Liver (tissue), 9 donors: Measurements from ENCODE around the gene TUBG2. TPM values are rescaled to one million over a fixed set of nuclear protein-coding genes. Genes with fewer than 3 reads are reported as not detected.

Source experiments
- DNase-seq: peaks from one replicate; pipeline ENCODE4 v3.0.0-alpha.2; 2017; ENCODE audit warnings: low spot score
- H3K27ac ChIP-seq, 2 donors: one replicate each; pipeline ENCODE4 v1.7.0; 2013; ENCODE audit warnings: inconsistent platforms in 2 of 2, low read length in 2 of 2, control low read depth in 1 of 2, low read depth in 1 of 2, mild to moderate bottlenecking in 1 of 2
- H3K27me3 ChIP-seq, 4 donors: one replicate each; pipeline versions ENCODE4 v1.6.1 to v1.7.0; 2013; ENCODE audit warnings: low read length in 3 of 4, inconsistent platforms in 1 of 4, mild to moderate bottlenecking in 1 of 4, moderate library complexity in 1 of 4; ENCODE audit not compliant: control insufficient read depth in 4 of 4, insufficient read depth in 4 of 4
- H3K36me3 ChIP-seq, 4 donors: one replicate each; pipeline versions ENCODE4 v1.6.1 to v1.7.0; 2013; ENCODE audit warnings: low read length in 3 of 4, mild to moderate bottlenecking in 3 of 4, low read depth in 1 of 4, moderate library complexity in 1 of 4; ENCODE audit not compliant: control insufficient read depth in 4 of 4, insufficient read depth in 3 of 4
- H3K4me1 ChIP-seq, 4 donors: one replicate each; pipeline versions ENCODE4 v1.6.1 to v1.7.0; 2013; ENCODE audit warnings: low read length in 3 of 4, mild to moderate bottlenecking in 3 of 4, moderate library complexity in 1 of 4; ENCODE audit not compliant: control insufficient read depth in 4 of 4, insufficient read depth in 4 of 4
- H3K4me3 ChIP-seq, 3 donors: one replicate each; pipeline versions ENCODE4 v1.6.1 to v1.7.0; 2013; ENCODE audit warnings: low read length in 3 of 3, control low read depth in 1 of 3, low read depth in 1 of 3, mild to moderate bottlenecking in 1 of 3
- H3K9ac ChIP-seq, 2 donors: one replicate each; pipeline ENCODE4 v1.7.0; 2013; ENCODE audit warnings: low read length in 2 of 2, mild to moderate bottlenecking in 2 of 2, moderate library complexity in 2 of 2, control low read depth in 1 of 2, low read depth in 1 of 2
- H3K9me3 ChIP-seq, 4 donors: one replicate each; pipeline versions ENCODE4 v1.6.1 to v1.7.0; 2013; ENCODE audit warnings: low read length in 3 of 4; ENCODE audit not compliant: control insufficient read depth in 4 of 4
- EGR1 ChIP-seq, 2 donors: IDR thresholded peaks; 2 replicates each; pipeline ENCODE4 v1.6.1; 2016 to 2018; ENCODE audit warnings: antibody characterized with exemption in 2 of 2, low read depth in 2 of 2
- GABPA ChIP-seq, 2 donors: IDR thresholded peaks in 1 of 2; conservative IDR thresholded peaks in 1 of 2; 2 replicates each; pipeline ENCODE4 v1.6.1; 2016; ENCODE audit warnings: antibody characterized with exemption in 2 of 2, mild to moderate bottlenecking in 1 of 2, moderate library complexity in 1 of 2
- RAD21 ChIP-seq, 2 donors: IDR thresholded peaks; 2 replicates each; pipeline ENCODE4 v1.6.1; 2016; ENCODE audit warnings: antibody characterized with exemption in 2 of 2, mild to moderate bottlenecking in 2 of 2
- RXRA ChIP-seq, 2 donors: IDR thresholded peaks; 2 replicates each; pipeline ENCODE4 v1.6.1; 2017 to 2018; ENCODE audit warnings: antibody characterized with exemption in 2 of 2, mild to moderate bottlenecking in 1 of 2
- SP1 ChIP-seq: IDR thresholded peaks from 2 replicates; pipeline ENCODE4 v1.6.1; 2018; ENCODE audit warnings: antibody characterized with exemption, mild to moderate bottlenecking
- YY1 ChIP-seq: IDR thresholded peaks from 2 replicates; pipeline ENCODE4 v1.6.1; 2016; ENCODE audit warnings: antibody characterized with exemption, mild to moderate bottlenecking
- WGBS: extraction: QIAGEN DNeasy Blood & Tissue Kit; methylation state at CpG from one replicate; pipeline ENCODE4 v1.1.7; 2013; 5-methylcytosine and 5-hydroxymethylcytosine counted together
- polyA plus RNA-seq, 2 donors: library from polyadenylated mRNA; stranded (reverse) in 1 of 2; unstranded in 1 of 2; fragments of 200-250 nt in 1 of 2; fragments of >200 nt in 1 of 2; fragmentation: Nextera tagmentation in 1 of 2; extraction: Ambion mirVana in 1 of 2; gene quantifications; one replicate each; pipeline versions ENCODE4 v1.2.1 to v1.2.3, GENCODE V29; 2013 to 2015
- total RNA-seq, 2 donors: library from RNA; depleted of rRNA; stranded (reverse); fragments of >200 nt; gene quantifications; one replicate each; pipeline ENCODE4 v1.2.3, GENCODE V29; 2014
- TF ChIP-seq, protein P1 (sequence below): fragments of 150-350 bp; IDR thresholded peaks from 2 replicates; pipeline ENCODE4 v1.5.1; 2017; ENCODE audit warnings: improper control_type of control experiment, low read depth, low read length; ENCODE audit not compliant: missing input control
- TF ChIP-seq, protein P2 (sequence below): IDR thresholded peaks from 2 replicates; pipeline ENCODE4 v1.6.1; 2016; ENCODE audit warnings: antibody characterized with exemption
- TF ChIP-seq, protein P3 (sequence below): IDR thresholded peaks from 2 replicates; pipeline ENCODE4 v1.6.1; 2016; ENCODE audit warnings: antibody characterized with exemption
- donor health status: healthy.
- donor health status: healthy.
- donor health status: healthy.
- donor health status: healthy.
- donor health status: healthy.

The TUBG2 gene
- total and polyA plus RNA-seq, 4 donors = 1.4 to 10.8 (median 5.0) TPM

DNA sequence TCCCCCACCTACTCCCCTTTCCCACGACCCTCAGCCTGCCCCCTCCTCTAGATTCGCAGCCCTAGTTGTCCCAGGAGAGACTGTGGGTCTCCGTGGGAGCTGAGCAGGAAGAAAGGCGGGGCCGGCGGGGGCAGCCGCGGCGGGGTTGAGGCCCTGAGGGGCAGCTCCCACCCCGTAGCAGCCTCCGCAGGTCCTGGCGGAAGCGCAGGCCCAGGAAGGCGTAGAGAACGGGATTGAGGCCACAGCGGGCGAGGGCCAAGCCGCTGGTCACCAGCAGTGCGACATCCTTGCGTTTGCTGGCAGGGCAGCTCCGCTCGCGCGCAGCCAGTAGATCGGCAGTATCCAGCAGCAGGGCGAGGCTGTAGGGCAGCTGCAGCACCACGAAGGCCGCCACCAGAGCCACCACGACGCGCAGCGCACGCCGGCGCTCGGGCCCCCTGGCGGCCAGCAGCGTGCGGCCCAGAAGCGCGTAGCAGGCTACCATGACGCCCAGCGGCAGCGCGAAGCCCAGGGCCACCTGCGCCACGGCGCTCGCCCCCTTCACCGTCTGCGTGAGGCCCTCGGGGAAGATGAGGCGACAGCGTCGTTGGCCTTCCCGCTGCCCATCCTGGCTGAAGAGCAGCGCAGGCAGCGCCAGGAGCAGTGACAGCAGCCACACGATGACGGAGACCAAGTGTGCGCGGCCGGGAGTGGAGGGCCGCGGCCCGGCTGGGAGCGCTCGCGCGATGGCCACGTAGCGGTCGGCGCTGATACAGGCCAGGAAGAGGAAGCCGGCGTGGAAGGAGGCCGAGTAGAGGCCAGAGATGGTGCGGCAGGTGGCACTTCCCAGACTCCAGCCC, 20.6 kb downstream of the TUBG2 start:
- Histone ChIP-seq H3K4me1 (peaks cover 24 to 71% (median 40%) of the 10 kb centered on the region in 4 donors), H3K27ac (peak overlapping the region; percentile 67 to 82), H3K9ac (no peak overlapping the region), H3K27me3 (peaks cover 0 to 3% (median 0%) of the 10 kb centered on the region in 4 donors), H3K4me3 (peak overlapping the region in 2 of 3 donors; percentile 18 to 51), H3K36me3 (no peaks in the 10 kb centered on the region), H3K9me3 (no peaks in the 10 kb centered on the region)
- DNase-seq = peak; percentile 86
- WGBS = 12% methylated on average over 78 of the region's 78 CpGs
- TF ChIP-seq RAD21 (IDR thresholded peaks at IDR 0.05) (peak; percentile 72 to 81), RXRA (IDR thresholded peaks at IDR 0.05) (peak in 1 of 2 donors; percentile 7), EGR1 (IDR thresholded peaks at IDR 0.05; ENCODE audit: low read depth in 2 of 2) (no peak), GABPA (IDR thresholded peaks at IDR 0.05 in 1 of 2, conservative IDR thresholded peaks at IDR 0.05 in 1 of 2) (no peak), YY1 (peak; percentile 31)
- TF ChIP-seq, protein P1, sequence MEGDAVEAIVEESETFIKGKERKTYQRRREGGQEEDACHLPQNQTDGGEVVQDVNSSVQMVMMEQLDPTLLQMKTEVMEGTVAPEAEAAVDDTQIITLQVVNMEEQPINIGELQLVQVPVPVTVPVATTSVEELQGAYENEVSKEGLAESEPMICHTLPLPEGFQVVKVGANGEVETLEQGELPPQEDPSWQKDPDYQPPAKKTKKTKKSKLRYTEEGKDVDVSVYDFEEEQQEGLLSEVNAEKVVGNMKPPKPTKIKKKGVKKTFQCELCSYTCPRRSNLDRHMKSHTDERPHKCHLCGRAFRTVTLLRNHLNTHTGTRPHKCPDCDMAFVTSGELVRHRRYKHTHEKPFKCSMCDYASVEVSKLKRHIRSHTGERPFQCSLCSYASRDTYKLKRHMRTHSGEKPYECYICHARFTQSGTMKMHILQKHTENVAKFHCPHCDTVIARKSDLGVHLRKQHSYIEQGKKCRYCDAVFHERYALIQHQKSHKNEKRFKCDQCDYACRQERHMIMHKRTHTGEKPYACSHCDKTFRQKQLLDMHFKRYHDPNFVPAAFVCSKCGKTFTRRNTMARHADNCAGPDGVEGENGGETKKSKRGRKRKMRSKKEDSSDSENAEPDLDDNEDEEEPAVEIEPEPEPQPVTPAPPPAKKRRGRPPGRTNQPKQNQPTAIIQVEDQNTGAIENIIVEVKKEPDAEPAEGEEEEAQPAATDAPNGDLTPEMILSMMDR = peak; percentile 80
- TF ChIP-seq, protein P2, sequence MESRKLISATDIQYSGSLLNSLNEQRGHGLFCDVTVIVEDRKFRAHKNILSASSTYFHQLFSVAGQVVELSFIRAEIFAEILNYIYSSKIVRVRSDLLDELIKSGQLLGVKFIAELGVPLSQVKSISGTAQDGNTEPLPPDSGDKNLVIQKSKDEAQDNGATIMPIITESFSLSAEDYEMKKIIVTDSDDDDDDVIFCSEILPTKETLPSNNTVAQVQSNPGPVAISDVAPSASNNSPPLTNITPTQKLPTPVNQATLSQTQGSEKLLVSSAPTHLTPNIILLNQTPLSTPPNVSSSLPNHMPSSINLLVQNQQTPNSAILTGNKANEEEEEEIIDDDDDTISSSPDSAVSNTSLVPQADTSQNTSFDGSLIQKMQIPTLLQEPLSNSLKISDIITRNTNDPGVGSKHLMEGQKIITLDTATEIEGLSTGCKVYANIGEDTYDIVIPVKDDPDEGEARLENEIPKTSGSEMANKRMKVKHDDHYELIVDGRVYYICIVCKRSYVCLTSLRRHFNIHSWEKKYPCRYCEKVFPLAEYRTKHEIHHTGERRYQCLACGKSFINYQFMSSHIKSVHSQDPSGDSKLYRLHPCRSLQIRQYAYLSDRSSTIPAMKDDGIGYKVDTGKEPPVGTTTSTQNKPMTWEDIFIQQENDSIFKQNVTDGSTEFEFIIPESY = no peak

DNA sequence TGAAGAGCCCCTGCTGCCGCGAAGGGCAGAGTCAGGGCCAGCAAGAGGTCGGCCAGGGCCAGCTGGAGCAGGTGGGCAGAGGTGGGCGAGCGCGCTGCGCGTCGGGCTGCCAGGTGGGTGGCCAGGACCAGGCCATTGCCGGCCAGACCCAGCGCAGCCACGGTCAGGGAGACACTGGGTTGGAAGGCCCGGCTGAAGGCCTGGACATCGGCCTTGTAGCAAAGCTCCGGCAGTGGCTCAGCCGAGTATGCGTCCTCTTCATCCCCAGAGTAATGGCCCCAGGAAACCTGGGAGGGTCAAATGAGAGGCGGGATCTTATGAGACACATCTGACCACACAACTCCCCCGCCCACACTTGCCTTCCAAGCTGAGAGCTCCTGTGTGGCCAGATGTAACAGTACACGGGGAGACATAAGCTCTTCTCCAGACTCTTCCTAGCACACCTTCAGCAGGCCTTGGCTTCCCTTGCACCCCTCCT, 21.3 kb downstream of the TUBG2 start:
- Histone ChIP-seq H3K36me3 (no peaks in the 10 kb centered on the region), H3K27me3 (peaks cover 0 to 3% (median 0%) of the 10 kb centered on the region in 4 donors), H3K27ac (peak overlapping the region; percentile 67 to 82), H3K9ac (no peak overlapping the region), H3K4me1 (peaks cover 20 to 66% (median 37%) of the 10 kb centered on the region in 4 donors), H3K9me3 (no peaks in the 10 kb centered on the region), H3K4me3 (peak overlapping the region in 1 of 3 donors; percentile 51)
- 69% methylated on average over 20 of the region's 20 CpGs for WGBS
- DNase-seq = no peak
- TF ChIP-seq SP1 (no peak), EGR1 (IDR thresholded peaks at IDR 0.05; ENCODE audit: low read depth in 2 of 2) (no peak), RXRA (IDR thresholded peaks at IDR 0.05) (no peak)
- TF ChIP-seq, protein P2 = no peak
- TF ChIP-seq, protein P3, sequence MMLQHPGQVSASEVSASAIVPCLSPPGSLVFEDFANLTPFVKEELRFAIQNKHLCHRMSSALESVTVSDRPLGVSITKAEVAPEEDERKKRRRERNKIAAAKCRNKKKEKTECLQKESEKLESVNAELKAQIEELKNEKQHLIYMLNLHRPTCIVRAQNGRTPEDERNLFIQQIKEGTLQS = no peak
